Neural progenitor cell (in vitro differentiated cells): ENCODE measurements around the gene MRNIP. TPM values are rescaled to one million over a fixed set of nuclear protein-coding genes. Genes with fewer than 3 reads are reported as not detected.

Experiments
- DNase-seq: peaks from one replicate; pipeline ENCODE4 v3.0.0-alpha.2; 2016; ENCODE audit warnings: low spot score
- H2AFZ ChIP-seq: fragments of 200-600 bp; sonication (generic); replicated peaks from 2 replicates; pipeline ENCODE4 v1.6.1; 2016; ENCODE audit warnings: antibody characterized with exemption
- H3F3A ChIP-seq: fragments of 200-600 bp; sonication (generic); 2 replicates; pipeline ENCODE4 v1.6.1; 2016; ENCODE audit warnings: antibody characterized with exemption, low read depth
- H3K27ac ChIP-seq: fragments of 200-600 bp; sonication (generic); 2 replicates; pipeline ENCODE4 v1.5.1; 2016; ENCODE audit warnings: mild to moderate bottlenecking
- H3K27me3 ChIP-seq: fragments of 200-600 bp; sonication (generic); 2 replicates; pipeline ENCODE4 v1.6.1; 2016; ENCODE audit warnings: mild to moderate bottlenecking, moderate library complexity
- H3K36me3 ChIP-seq: fragments of 200-600 bp; sonication (generic); 2 replicates; pipeline ENCODE4 v1.5.1; 2016
- H3K4me1 ChIP-seq: fragments of 200-600 bp; sonication (generic); 2 replicates; pipeline ENCODE4 v1.6.1; 2016; ENCODE audit warnings: mixed run types
- H3K4me2 ChIP-seq: fragments of 200-600 bp; sonication (generic); 2 replicates; pipeline ENCODE4 v1.6.1; 2016
- H3K4me3 ChIP-seq: fragments of 200-600 bp; sonication (generic); 2 replicates; pipeline ENCODE4 v1.5.1; 2016
- H3K79me2 ChIP-seq: fragments of 200-600 bp; sonication (generic); 2 replicates; pipeline ENCODE4 v1.6.1; 2016; ENCODE audit warnings: low read depth
- H3K9ac ChIP-seq: fragments of 200-600 bp; sonication (generic); 2 replicates; pipeline ENCODE4 v1.6.1; 2016
- H3K9me3 ChIP-seq: fragments of 200-600 bp; sonication (generic); 2 replicates; pipeline ENCODE4 v1.5.1; 2016; ENCODE audit warnings: low read depth
- H4K20me1 ChIP-seq: fragments of 200-600 bp; sonication (generic); 2 replicates; pipeline ENCODE4 v1.6.1; 2016; ENCODE audit warnings: low read depth
- H3K27ac Mint-ChIP-seq: 3 replicates; pipeline ENCODE4 v1.8.0; 2021; ENCODE audit warnings: mixed read lengths
- H3K27me3 Mint-ChIP-seq: 2 replicates; pipeline ENCODE4 v1.8.0; 2022; ENCODE audit warnings: low read depth, mild to moderate bottlenecking, inconsistent platforms, moderate library complexity, mixed read lengths; ENCODE audit not compliant: insufficient read depth
- H3K36me3 Mint-ChIP-seq: 3 replicates; pipeline ENCODE4 v1.8.0; 2021; ENCODE audit warnings: mixed read lengths
- H3K4me1 Mint-ChIP-seq: 3 replicates; pipeline ENCODE4 v1.8.0; 2021; ENCODE audit warnings: mixed read lengths
- H3K4me3 Mint-ChIP-seq: 3 replicates; pipeline ENCODE4 v1.8.0; 2021; ENCODE audit warnings: mild to moderate bottlenecking, moderate library complexity, mixed read lengths
- H3K9me3 Mint-ChIP-seq: 3 replicates; pipeline ENCODE4 v1.8.0; 2020; ENCODE audit warnings: mixed read lengths
- EZH2 ChIP-seq: fragments of 200-600 bp; sonication (generic); IDR thresholded peaks from 2 replicates; pipeline ENCODE4 v1.6.1; 2017; ENCODE audit warnings: antibody characterized with exemption, mild to moderate bottlenecking, moderate library complexity
- EZH2phosphoT487 ChIP-seq: fragments of 200-600 bp; sonication (generic); IDR thresholded peaks from 2 replicates; pipeline ENCODE4 v1.6.1; 2017; ENCODE audit warnings: antibody characterized with exemption
- total RNA-seq: library from RNA; depleted of rRNA; stranded (reverse); fragments of >200 nt; gene quantifications from 2 replicates; pipeline ENCODE4 v1.2.3, GENCODE V29; 2015; ENCODE audit warnings: low replicate concordance
- TF ChIP-seq, protein P1 (sequence below): fragments of 200-600 bp; sonication (generic); IDR thresholded peaks from 2 replicates; pipeline ENCODE4 v1.5.1; 2017; ENCODE audit warnings: antibody characterized with exemption, mild to moderate bottlenecking

The MRNIP gene
- total RNA-seq, 1 donor from 2014 or later = 68.5 TPM

DNA sequence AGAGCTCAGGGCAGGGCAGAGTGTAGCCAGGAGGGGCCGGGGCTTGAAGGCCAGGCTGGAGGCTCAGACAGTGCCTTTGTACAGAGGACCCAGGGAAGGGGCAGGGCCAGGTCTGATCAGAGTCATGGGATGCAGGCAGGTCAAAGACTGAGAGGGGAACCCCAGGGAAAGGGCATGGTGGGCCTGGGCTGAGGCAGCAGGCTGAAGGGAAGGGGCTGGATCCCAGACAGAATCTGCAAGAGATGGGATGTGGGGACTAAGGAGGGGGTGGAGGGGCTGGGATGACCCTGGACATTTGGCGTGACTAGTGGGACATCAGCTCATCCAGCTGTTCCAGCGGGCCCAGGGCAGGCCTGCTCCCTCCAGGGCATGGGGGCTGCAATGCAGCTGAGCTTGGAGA is 15.5 kb upstream of the MRNIP start:
- Mint-ChIP-seq H3K36me3 (peaks cover 20% of the 10 kb centered on the region), H3K4me1 (peaks cover 6% of the 10 kb centered on the region), H3K9me3 (no peaks in the 10 kb centered on the region), H3K27me3 (peaks cover 2% of the 10 kb centered on the region), H3K27ac (no peak overlapping the region), H3K4me3 (no peak overlapping the region)
- no peak overlapping the region for H3K4me2 ChIP-seq
- no peaks in the 10 kb centered on the region for H3K36me3 ChIP-seq
- no peak overlapping the region for H3K4me3 ChIP-seq
- peaks cover 4% of the 10 kb centered on the region for H4K20me1 ChIP-seq
- peaks cover 19% of the 10 kb centered on the region for H3F3A ChIP-seq
- no peak overlapping the region for H3K27ac ChIP-seq
- no peak overlapping the region for H3K9ac ChIP-seq
- H3K79me2 ChIP-seq = no peaks in the 10 kb centered on the region
- no peak for DNase-seq
- no peak overlapping the region for H2AFZ ChIP-seq
- H3K27me3 ChIP-seq = no peaks in the 10 kb centered on the region
- TF ChIP-seq EZH2 (no peak), EZH2phosphoT487 (no peak)
- TF ChIP-seq, protein P1, sequence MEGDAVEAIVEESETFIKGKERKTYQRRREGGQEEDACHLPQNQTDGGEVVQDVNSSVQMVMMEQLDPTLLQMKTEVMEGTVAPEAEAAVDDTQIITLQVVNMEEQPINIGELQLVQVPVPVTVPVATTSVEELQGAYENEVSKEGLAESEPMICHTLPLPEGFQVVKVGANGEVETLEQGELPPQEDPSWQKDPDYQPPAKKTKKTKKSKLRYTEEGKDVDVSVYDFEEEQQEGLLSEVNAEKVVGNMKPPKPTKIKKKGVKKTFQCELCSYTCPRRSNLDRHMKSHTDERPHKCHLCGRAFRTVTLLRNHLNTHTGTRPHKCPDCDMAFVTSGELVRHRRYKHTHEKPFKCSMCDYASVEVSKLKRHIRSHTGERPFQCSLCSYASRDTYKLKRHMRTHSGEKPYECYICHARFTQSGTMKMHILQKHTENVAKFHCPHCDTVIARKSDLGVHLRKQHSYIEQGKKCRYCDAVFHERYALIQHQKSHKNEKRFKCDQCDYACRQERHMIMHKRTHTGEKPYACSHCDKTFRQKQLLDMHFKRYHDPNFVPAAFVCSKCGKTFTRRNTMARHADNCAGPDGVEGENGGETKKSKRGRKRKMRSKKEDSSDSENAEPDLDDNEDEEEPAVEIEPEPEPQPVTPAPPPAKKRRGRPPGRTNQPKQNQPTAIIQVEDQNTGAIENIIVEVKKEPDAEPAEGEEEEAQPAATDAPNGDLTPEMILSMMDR = no peak
- no peaks in the 10 kb centered on the region for H3K9me3 ChIP-seq
- peaks cover 12% of the 10 kb centered on the region for H3K4me1 ChIP-seq

DNA sequence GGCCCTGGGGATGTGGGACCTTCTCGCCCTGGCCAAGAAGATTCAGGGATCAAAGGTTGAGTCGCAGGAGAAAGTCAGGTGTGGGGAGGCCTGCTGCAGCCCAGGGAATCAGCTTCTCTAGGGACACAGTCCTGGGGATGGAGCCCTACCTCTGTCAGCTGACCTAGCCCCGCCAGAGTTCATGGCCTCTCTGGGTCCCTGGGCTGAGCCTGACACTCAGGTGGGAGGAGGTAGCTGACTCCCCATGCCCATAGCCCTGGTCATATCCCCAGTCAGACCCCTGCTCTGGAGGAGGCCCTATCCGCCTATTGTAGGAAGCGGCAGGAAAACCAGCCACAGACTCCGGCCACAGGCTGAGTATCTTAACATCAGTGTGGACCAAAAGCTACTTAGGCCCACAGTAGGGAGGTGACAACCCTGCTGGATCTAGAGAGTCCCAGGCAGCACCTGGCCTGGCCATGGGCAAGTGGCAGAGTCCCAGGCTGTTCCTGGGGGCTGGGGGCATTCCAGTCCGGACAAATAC is 15.0 kb upstream of the MRNIP start:
- no peak overlapping the region for H2AFZ ChIP-seq
- no peak overlapping the region for H3K27ac ChIP-seq
- H3F3A ChIP-seq = peaks cover 24% of the 10 kb centered on the region
- no peaks in the 10 kb centered on the region for H3K36me3 ChIP-seq
- H3K4me2 ChIP-seq = no peak overlapping the region
- no peak overlapping the region for H3K9ac ChIP-seq
- no peak for DNase-seq
- peaks cover 2% of the 10 kb centered on the region for H3K27me3 Mint-ChIP-seq
- H3K27me3 ChIP-seq = no peaks in the 10 kb centered on the region
- peaks cover 17% of the 10 kb centered on the region for H3K4me1 ChIP-seq
- no peaks in the 10 kb centered on the region for H3K9me3 ChIP-seq
- H4K20me1 ChIP-seq = peaks cover 4% of the 10 kb centered on the region
- no peak for TF ChIP-seq EZH2phosphoT487
- TF ChIP-seq, protein P1 = no peak
- no peak for TF ChIP-seq EZH2
- H3K9me3 Mint-ChIP-seq = no peaks in the 10 kb centered on the region
- peaks cover 6% of the 10 kb centered on the region for H3K4me1 Mint-ChIP-seq
- no peak overlapping the region for H3K4me3 ChIP-seq
- H3K79me2 ChIP-seq = no peaks in the 10 kb centered on the region
- H3K36me3 Mint-ChIP-seq = peaks cover 20% of the 10 kb centered on the region
- no peak overlapping the region for H3K27ac Mint-ChIP-seq
- H3K4me3 Mint-ChIP-seq = no peak overlapping the region

DNA sequence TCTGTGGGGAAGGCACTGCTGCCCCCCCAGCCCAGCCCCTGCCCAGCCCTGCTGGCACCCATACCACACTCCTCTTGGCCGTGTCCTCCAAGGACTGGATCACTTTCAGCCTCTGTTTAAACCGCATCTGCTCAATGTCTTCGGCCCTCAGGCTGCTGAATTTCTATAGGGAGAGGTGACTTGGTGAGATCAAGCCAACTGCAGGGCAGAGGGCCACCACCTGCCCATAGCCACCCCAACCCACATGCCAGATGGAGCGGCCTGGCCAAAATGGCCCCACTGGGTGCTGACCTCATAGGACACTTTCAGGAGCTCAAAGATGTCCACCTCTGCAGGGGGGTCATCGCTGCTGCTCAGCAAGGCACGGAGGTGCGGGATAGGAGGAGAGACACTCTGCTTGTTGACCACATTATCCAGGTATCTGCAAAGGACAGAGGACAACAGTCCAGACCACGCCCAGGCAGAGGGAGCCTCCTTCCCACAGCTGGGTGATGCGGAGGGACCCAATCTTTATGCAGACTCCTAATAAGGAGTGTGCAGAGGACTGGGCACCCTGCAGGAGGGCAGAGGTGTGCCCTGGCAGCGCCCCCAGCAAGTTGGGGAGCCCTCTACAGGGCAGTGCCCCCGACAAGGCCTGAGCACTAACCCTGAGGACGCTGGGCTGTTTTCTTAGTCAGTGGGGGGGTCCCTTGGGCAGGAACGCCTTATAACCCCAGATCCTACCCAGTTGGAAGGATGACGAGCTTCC is 14.4 kb upstream of the MRNIP start:
- Histone ChIP-seq H3K36me3 (no peaks in the 10 kb centered on the region), H3K9ac (no peak overlapping the region), H2AFZ (no peak overlapping the region), H3K4me2 (no peak overlapping the region), H3K9me3 (no peaks in the 10 kb centered on the region), H3K79me2 (no peaks in the 10 kb centered on the region), H3K27ac (no peak overlapping the region), H3F3A (peaks cover 28% of the 10 kb centered on the region), H3K4me1 (peaks cover 20% of the 10 kb centered on the region), H3K27me3 (no peaks in the 10 kb centered on the region), H3K4me3 (no peak overlapping the region), H4K20me1 (peaks cover 4% of the 10 kb centered on the region)
- DNase-seq = no peak
- peaks cover 6% of the 10 kb centered on the region for H3K4me1 Mint-ChIP-seq
- no peak overlapping the region for H3K27ac Mint-ChIP-seq
- no peaks in the 10 kb centered on the region for H3K9me3 Mint-ChIP-seq
- H3K27me3 Mint-ChIP-seq = peaks cover 2% of the 10 kb centered on the region
- no peak overlapping the region for H3K4me3 Mint-ChIP-seq
- TF ChIP-seq EZH2phosphoT487 = no peak
- TF ChIP-seq EZH2 = no peak
- TF ChIP-seq, protein P1 = no peak
- peaks cover 19% of the 10 kb centered on the region for H3K36me3 Mint-ChIP-seq
